OCI-LY1 (cell line): ENCODE data around the gene RPS21.

ENCODE experiments used
- CTCF ChIP-seq: fragments of 200-600 bp; sonication (generic), shearing (Covaris generic); IDR thresholded peaks from 2 replicates; pipeline ENCODE4 v1.5.1; 2017; ENCODE audit warnings: mild to moderate bottlenecking, antibody characterized with exemption, low read length, moderate library complexity, mixed read lengths
- EZH2 ChIP-seq: fragments of 200-600 bp; sonication (generic), shearing (Covaris generic); IDR thresholded peaks from 2 replicates; pipeline ENCODE4 v1.8.0; 2017; ENCODE audit warnings: borderline replicate concordance, mixed run types, mild to moderate bottlenecking, antibody characterized with exemption, low read length, moderate library complexity, mixed read lengths

GRCh38 chr20:62406635-62407176, 19.8 kb downstream of the RPS21 start:
- TF ChIP-seq CTCF (no peak), EZH2 (no peak)
